HEK293T (cell line): ENCODE measurements around the gene MRFAP1.

Source experiments
- CTCF ChIA-PET: fragments of 350-600 bp; formaldehyde crosslinking; extraction: SDS; loops from one replicate; lab custom pipeline; 2021; ENCODE audit warnings: antibody characterized with exemption, inconsistent platforms; lab: Yijun Ruan, JAX
- POLR2A ChIA-PET: fragments of 350-600 bp; formaldehyde crosslinking; extraction: SDS; loops from one replicate; lab custom pipeline; 2020; ENCODE audit warnings: antibody characterized with exemption, inconsistent platforms; lab: Yijun Ruan, JAX
- DNase-seq: peaks from one replicate; pipeline ENCODE4 v3.0.0; 2012; ENCODE audit warnings: mixed read lengths; ENCODE audit errors: extremely low spot score
- ARNT ChIP-seq: fragments of 450-650 bp; IDR thresholded peaks from 2 replicates; pipeline ENCODE4 v1.6.1; 2017; ENCODE audit warnings: mild to moderate bottlenecking
- BHLHE40 ChIP-seq: fragments of 450-650 bp; IDR thresholded peaks from 2 replicates; pipeline ENCODE4 v1.6.1; 2016; ENCODE audit warnings: mild to moderate bottlenecking, moderate library complexity, borderline replicate concordance
- CTBP1 ChIP-seq: fragments of 450-650 bp; IDR thresholded peaks from 2 replicates; pipeline ENCODE4 v1.6.1; 2016; ENCODE audit warnings: borderline replicate concordance
- ELF4 ChIP-seq: fragments of 450-650 bp; IDR thresholded peaks from 2 replicates; pipeline ENCODE4 v1.6.1; 2017; ENCODE audit warnings: antibody characterized with exemption
- FOXA1 ChIP-seq: fragments of 450-650 bp; IDR thresholded peaks from 2 replicates; pipeline ENCODE4 v1.6.1; 2016; ENCODE audit warnings: mild to moderate bottlenecking
- FOXK2 ChIP-seq: fragments of 450-650 bp; IDR thresholded peaks from 2 replicates; pipeline ENCODE4 v1.6.1; 2016; ENCODE audit warnings: mild to moderate bottlenecking
- FOXM1 ChIP-seq: fragments of 450-650 bp; IDR thresholded peaks from 2 replicates; pipeline ENCODE4 v1.6.1; 2017; ENCODE audit warnings: mild to moderate bottlenecking, borderline replicate concordance
- HDGF ChIP-seq: fragments of 450-650 bp; IDR thresholded peaks from 2 replicates; pipeline ENCODE4 v1.6.1; 2017; ENCODE audit warnings: antibody characterized with exemption, borderline replicate concordance
- L3MBTL2 ChIP-seq: fragments of 450-650 bp; conservative IDR thresholded peaks from 2 replicates; pipeline ENCODE4 v1.6.1; 2016; ENCODE audit warnings: mild to moderate bottlenecking
- LEF1 ChIP-seq: fragments of 450-650 bp; IDR thresholded peaks from 2 replicates; pipeline ENCODE4 v1.6.1; 2017; ENCODE audit warnings: mild to moderate bottlenecking, borderline replicate concordance
- NFRKB ChIP-seq: fragments of 450-650 bp; IDR thresholded peaks from 2 replicates; pipeline ENCODE4 v1.6.1; 2016; ENCODE audit warnings: mild to moderate bottlenecking, moderate library complexity
- PKNOX1 ChIP-seq: fragments of 450-650 bp; IDR thresholded peaks from 2 replicates; pipeline ENCODE4 v1.6.1; 2016
- SP1 ChIP-seq: fragments of 450-650 bp; IDR thresholded peaks from 2 replicates; pipeline ENCODE4 v1.6.1; 2017
- SUZ12 ChIP-seq: fragments of 450-650 bp; IDR thresholded peaks from 2 replicates; pipeline ENCODE4 v1.6.1; 2016; ENCODE audit warnings: mild to moderate bottlenecking
- TARDBP ChIP-seq: fragments of 450-650 bp; IDR thresholded peaks from 2 replicates; pipeline ENCODE4 v1.6.1; 2016
- ZNF384 ChIP-seq: fragments of 450-650 bp; IDR thresholded peaks from 2 replicates; pipeline ENCODE4 v1.6.1; 2016

Gene MRFAP1

GRCh38 chr4:6618386-6619115 is 21.9 kb upstream of the MRFAP1 start:
- TF ChIP-seq FOXK2 (no peak), SP1 (no peak), SUZ12 (no peak), BHLHE40 (no peak), L3MBTL2 (no peak), PKNOX1 (no peak), LEF1 (no peak), NFRKB (no peak), ELF4 (no peak), ZNF384 (no peak), ARNT (no peak), TARDBP (no peak), FOXA1 (no peak), FOXM1 (no peak)
- DNase-seq, result no peak
- POLR2A ChIA-PET, result no interaction called here
- CTCF ChIA-PET, result no interaction called here

- CTCF ChIA-PET, result no interaction called here
Measured at GRCh38 chr4:6619116-6619465, 21.4 kb upstream of the MRFAP1 start.

GRCh38 chr4:6619466-6620255 is 20.8 kb upstream of the MRFAP1 start:
- CTCF ChIA-PET, result no interaction called here
- POLR2A ChIA-PET, result interaction anchor here (1.2 kb wide), 1 partner anchor 21 kb away, joined by 6 read pairs; the partner anchor contains the start of gene MRFAP1
- TF ChIP-seq ARNT, result no peak
- TF ChIP-seq SP1, result no peak
- no peak for DNase-seq

More at GRCh38 chr4:6619116-6619465, 21.4 kb upstream of the MRFAP1 start:
- POLR2A ChIA-PET, result interaction anchor here (1.2 kb wide), 1 partner anchor 21 kb away, joined by 6 read pairs; the partner anchor contains the start of gene MRFAP1
- DNase-seq, result no peak
- TF ChIP-seq SUZ12, result no peak
- no peak for TF ChIP-seq BHLHE40
- no peak for TF ChIP-seq FOXM1
- no peak for TF ChIP-seq FOXA1

- no peak for DNase-seq
- POLR2A ChIA-PET, result interaction anchor here (1.2 kb wide), 1 partner anchor 20 kb away, joined by 6 read pairs; the partner anchor contains the start of gene MRFAP1
- CTCF ChIA-PET, result no interaction called here
- TF ChIP-seq NFRKB (no peak), SP1 (no peak), PKNOX1 (no peak), FOXM1 (no peak), ZNF384 (no peak), BHLHE40 (no peak), ELF4 (no peak), FOXK2 (no peak), LEF1 (no peak), FOXA1 (no peak), TARDBP (no peak), L3MBTL2 (no peak)
Measured at GRCh38 chr4:6620296-6620695, 20.2 kb upstream of the MRFAP1 start.

- TF ChIP-seq FOXM1, result no peak
- TF ChIP-seq FOXA1, result no peak
- TF ChIP-seq ELF4, result no peak
- no peak for TF ChIP-seq FOXK2
- TF ChIP-seq ARNT, result no peak
- no peak for DNase-seq
- POLR2A ChIA-PET, result no interaction called here
- CTCF ChIA-PET, result no interaction called here
Measured at GRCh38 chr4:6620891-6621555, 19.5 kb upstream of the MRFAP1 start.

- POLR2A ChIA-PET, result no interaction called here
- CTCF ChIA-PET, result no interaction called here
- DNase-seq, result no peak
- TF ChIP-seq CTBP1 (no peak), FOXM1 (no peak), FOXA1 (no peak), HDGF (no peak), ELF4 (no peak), NFRKB (no peak), L3MBTL2 (no peak), TARDBP (no peak), ZNF384 (no peak), BHLHE40 (no peak), FOXK2 (no peak)
Measured at GRCh38 chr4:6621556-6621927, 18.9 kb upstream of the MRFAP1 start.

- POLR2A ChIA-PET, result interaction anchor here (1.1 kb wide), 1 partner anchor 48 kb away, joined by 3 read pairs; the partner anchor contains the start of gene MAN2B2
- DNase-seq, result no peak
- CTCF ChIA-PET, result no interaction called here
- TF ChIP-seq L3MBTL2 (no peak), ARNT (no peak), LEF1 (no peak), ZNF384 (no peak), NFRKB (no peak), ELF4 (no peak), TARDBP (no peak), FOXM1 (no peak), FOXA1 (no peak), SUZ12 (no peak), HDGF (no peak), PKNOX1 (no peak), FOXK2 (no peak), SP1 (no peak), CTBP1 (no peak)
Measured at GRCh38 chr4:6622744-6623143, 17.7 kb upstream of the MRFAP1 start.
